Panc1 (cell line): Measurements from ENCODE around the gene ZCCHC14. TPM values are rescaled to one million over a fixed set of nuclear protein-coding genes. Genes with fewer than 3 reads are reported as not detected.

Source experiments
- ATAC-seq: fragments of 200-7000 bp; cut with Tn5 transposase; 2 replicates; pipeline ENCODE4 v1.9.1; 2020; ENCODE audit warnings: mild to moderate bottlenecking, moderate library complexity
- BruUV-seq: library from RNA; stranded (reverse); fragments of 400-500 nt; replicated peaks from 2 replicates; lab custom pipeline; 2021; lab: Mats Ljungman, UMichigan
- CTCF ChIA-PET: fragments of 300-600 bp; sonication (Branson Sonifier 250); formaldehyde crosslinking; loops from one replicate; lab custom pipeline; 2022; ENCODE audit warnings: antibody characterized with exemption; lab: Charles Lee
- POLR2A ChIA-PET: fragments of 300-600 bp; sonication (Branson Sonifier 250); formaldehyde crosslinking; loops from one replicate; lab custom pipeline; 2022; ENCODE audit warnings: antibody characterized with exemption; lab: Charles Lee
- DNase-seq: peaks from one replicate; pipeline ENCODE4 v3.0.0-alpha.2; 2010; ENCODE audit warnings: low read depth, low spot score
- H3K27ac ChIP-seq: 2 replicates; pipeline ENCODE4 v1.5.1; 2011; ENCODE audit warnings: mild to moderate bottlenecking, low read length, inconsistent platforms
- H3K27me3 ChIP-seq: fragments of 200-500 bp; sonication (Bioruptor generic); 2 replicates; pipeline ENCODE4 v1.6.0; 2014; ENCODE audit warnings: low read length, inconsistent platforms; ENCODE audit not compliant: control insufficient read depth, insufficient read depth
- H3K36me3 ChIP-seq: fragments of 200-500 bp; sonication (Bioruptor generic); 2 replicates; pipeline ENCODE4 v1.5.1; 2014; ENCODE audit warnings: inconsistent platforms, mild to moderate bottlenecking, low read length, moderate library complexity; ENCODE audit not compliant: control insufficient read depth, insufficient read depth
- H3K4me1 ChIP-seq: 2 replicates; pipeline ENCODE4 v1.5.1; 2011; ENCODE audit warnings: inconsistent platforms, mild to moderate bottlenecking, low read length, moderate library complexity; ENCODE audit not compliant: control insufficient read depth, insufficient read depth
- H3K4me3 ChIP-seq, 2 experiments: 2 replicates each; pipeline ENCODE4 v1.5.1; 2011 to 2012; ENCODE audit warnings: low read depth in 2 of 2, low read length in 2 of 2, mild to moderate bottlenecking in 2 of 2, inconsistent platforms in 1 of 2, moderate library complexity in 1 of 2
- H3K9me3 ChIP-seq: fragments of 200-500 bp; sonication (Bioruptor generic); 2 replicates; pipeline ENCODE4 v1.5.1; 2014; ENCODE audit warnings: low read depth, mild to moderate bottlenecking, inconsistent platforms, low read length, moderate library complexity; ENCODE audit not compliant: control insufficient read depth, insufficient read depth
- CTCF ChIP-seq: fragments of 450-650 bp; IDR thresholded peaks from 2 replicates; pipeline ENCODE4 v1.5.1; 2017; ENCODE audit warnings: mild to moderate bottlenecking
- POLR2AphosphoS5 ChIP-seq: IDR thresholded peaks from 2 replicates; pipeline ENCODE4 v1.6.1; 2012; ENCODE audit warnings: mild to moderate bottlenecking, low read depth, low read length, moderate library complexity
- SIN3A ChIP-seq: IDR thresholded peaks from 2 replicates; pipeline ENCODE4 v1.6.1; 2012; ENCODE audit warnings: low read depth, mild to moderate bottlenecking, low read length, moderate library complexity, borderline replicate concordance; ENCODE audit not compliant: insufficient read depth
- TCF7L2 ChIP-seq: IDR thresholded peaks from 2 replicates; pipeline ENCODE4 v1.6.1; 2011; ENCODE audit warnings: mild to moderate bottlenecking, low read depth, low read length, inconsistent platforms
- in situ Hi-C: cut with HindIII; loops from 2 replicates; pipeline ENCODE4 v1.10.0; 2016; ENCODE audit warnings: low sequenced_read_pairs, low pct_unique_long_range_greater_than_20kb
- intact Hi-C: fragments of 100-400 bp; cut with micrococcal nuclease; formaldehyde crosslinking; loops from one replicate; pipeline ENCODE4 v1.10.0; 2022; ENCODE audit not compliant: unreplicated experiment
- total RNA-seq: library from RNA; stranded (reverse); gene quantifications from one replicate; pipeline ENCODE4 v1.2.1, GENCODE V29; 2021; ENCODE audit not compliant: unreplicated experiment
- TF ChIP-seq, protein P1 (sequence below), 2 experiments: IDR thresholded peaks; 2 replicates each; pipeline ENCODE4 v1.6.1; 2011 to 2012; ENCODE audit warnings: low read depth in 2 of 2, control low read depth in 1 of 2, low read length in 1 of 2, mild to moderate bottlenecking in 1 of 2, moderate library complexity in 1 of 2; ENCODE audit not compliant: insufficient read depth in 1 of 2

Gene ZCCHC14
- total RNA-seq, 1 experiment from 2014 or later = 35.0 TPM

- in situ Hi-C loops = no loop called here
- CTCF ChIA-PET = no interaction called here
- intact Hi-C loops = no loop called here
- H3K27ac ChIP-seq = no peak overlapping the region
- no peak overlapping the region for H3K4me3 ChIP-seq
- no TSS peak for BruUV-seq
- ATAC-seq = no peak
- POLR2A ChIA-PET = interaction anchor here (0.7 kb wide), 1 partner anchor 63 kb away, joined by 5 read pairs; no protein-coding TSS in a partner anchor
- TF ChIP-seq TCF7L2 = no peak
- TF ChIP-seq CTCF = no peak
- TF ChIP-seq SIN3A = no peak
- no peak for TF ChIP-seq POLR2AphosphoS5
- TF ChIP-seq, protein P1, sequence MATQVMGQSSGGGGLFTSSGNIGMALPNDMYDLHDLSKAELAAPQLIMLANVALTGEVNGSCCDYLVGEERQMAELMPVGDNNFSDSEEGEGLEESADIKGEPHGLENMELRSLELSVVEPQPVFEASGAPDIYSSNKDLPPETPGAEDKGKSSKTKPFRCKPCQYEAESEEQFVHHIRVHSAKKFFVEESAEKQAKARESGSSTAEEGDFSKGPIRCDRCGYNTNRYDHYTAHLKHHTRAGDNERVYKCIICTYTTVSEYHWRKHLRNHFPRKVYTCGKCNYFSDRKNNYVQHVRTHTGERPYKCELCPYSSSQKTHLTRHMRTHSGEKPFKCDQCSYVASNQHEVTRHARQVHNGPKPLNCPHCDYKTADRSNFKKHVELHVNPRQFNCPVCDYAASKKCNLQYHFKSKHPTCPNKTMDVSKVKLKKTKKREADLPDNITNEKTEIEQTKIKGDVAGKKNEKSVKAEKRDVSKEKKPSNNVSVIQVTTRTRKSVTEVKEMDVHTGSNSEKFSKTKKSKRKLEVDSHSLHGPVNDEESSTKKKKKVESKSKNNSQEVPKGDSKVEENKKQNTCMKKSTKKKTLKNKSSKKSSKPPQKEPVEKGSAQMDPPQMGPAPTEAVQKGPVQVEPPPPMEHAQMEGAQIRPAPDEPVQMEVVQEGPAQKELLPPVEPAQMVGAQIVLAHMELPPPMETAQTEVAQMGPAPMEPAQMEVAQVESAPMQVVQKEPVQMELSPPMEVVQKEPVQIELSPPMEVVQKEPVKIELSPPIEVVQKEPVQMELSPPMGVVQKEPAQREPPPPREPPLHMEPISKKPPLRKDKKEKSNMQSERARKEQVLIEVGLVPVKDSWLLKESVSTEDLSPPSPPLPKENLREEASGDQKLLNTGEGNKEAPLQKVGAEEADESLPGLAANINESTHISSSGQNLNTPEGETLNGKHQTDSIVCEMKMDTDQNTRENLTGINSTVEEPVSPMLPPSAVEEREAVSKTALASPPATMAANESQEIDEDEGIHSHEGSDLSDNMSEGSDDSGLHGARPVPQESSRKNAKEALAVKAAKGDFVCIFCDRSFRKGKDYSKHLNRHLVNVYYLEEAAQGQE (IDR thresholded peaks at IDR 0.05; ENCODE audit: insufficient read depth in 1 of 2, low read depth in 2 of 2, low read length in 1 of 2) = no peak
- H3K27me3 ChIP-seq = no peaks in the 10 kb centered on the region
- H3K9me3 ChIP-seq = no peaks in the 10 kb centered on the region
- H3K4me1 ChIP-seq = peaks cover 25% of the 10 kb centered on the region
- no peak for DNase-seq
- H3K36me3 ChIP-seq = peaks cover 2% of the 10 kb centered on the region; the same call in 1 of the 2 replicates
These were observed 33.0 kb downstream of the ZCCHC14 start for GRCh38 chr16:87459833-87460232.

DNA sequence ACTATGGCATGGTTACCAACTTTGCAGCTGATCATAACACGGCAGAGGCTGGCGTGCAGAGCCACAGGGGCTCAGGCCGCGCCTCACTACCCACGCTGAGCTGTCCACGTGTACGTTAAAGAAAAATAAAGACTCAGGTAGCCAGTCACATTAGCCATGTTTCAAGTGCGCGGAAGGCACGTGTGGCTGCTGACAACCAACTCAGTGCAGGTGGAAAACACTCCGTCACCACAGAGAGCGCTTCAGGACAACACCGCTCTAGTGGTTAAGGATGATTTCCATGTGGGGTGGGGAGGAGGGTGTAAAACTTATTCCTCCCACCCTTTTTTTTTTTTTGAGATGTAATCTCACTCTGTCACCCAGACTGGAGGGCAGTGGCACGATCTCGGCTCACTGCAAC is 33.8 kb downstream of the ZCCHC14 start:
- intact Hi-C loops (no loop called here), in situ Hi-C loops (no loop called here)
- ChIA-PET POLR2A (interaction anchor here (0.7 kb wide), 1 partner anchor 64 kb away, joined by 5 read pairs; no protein-coding TSS in a partner anchor), CTCF (no interaction called here)
- no peak for DNase-seq
- TF ChIP-seq TCF7L2 (no peak), POLR2AphosphoS5 (no peak), CTCF (no peak), SIN3A (no peak)
- TF ChIP-seq, protein P1 (IDR thresholded peaks at IDR 0.05; ENCODE audit: insufficient read depth in 1 of 2, low read depth in 2 of 2, low read length in 1 of 2) = no peak
- no peaks in the 10 kb centered on the region for H3K9me3 ChIP-seq
- no peak overlapping the region for H3K4me3 ChIP-seq
- peaks cover 25% of the 10 kb centered on the region for H3K4me1 ChIP-seq
- H3K36me3 ChIP-seq = peaks cover 2% of the 10 kb centered on the region; the same call in 1 of the 2 replicates
- no peak overlapping the region for H3K27ac ChIP-seq
- no TSS peak for BruUV-seq
- H3K27me3 ChIP-seq = no peaks in the 10 kb centered on the region
- no peak for ATAC-seq
